ENCODE results near the gene LYPD6B.

The LYPD6B gene

DNA sequence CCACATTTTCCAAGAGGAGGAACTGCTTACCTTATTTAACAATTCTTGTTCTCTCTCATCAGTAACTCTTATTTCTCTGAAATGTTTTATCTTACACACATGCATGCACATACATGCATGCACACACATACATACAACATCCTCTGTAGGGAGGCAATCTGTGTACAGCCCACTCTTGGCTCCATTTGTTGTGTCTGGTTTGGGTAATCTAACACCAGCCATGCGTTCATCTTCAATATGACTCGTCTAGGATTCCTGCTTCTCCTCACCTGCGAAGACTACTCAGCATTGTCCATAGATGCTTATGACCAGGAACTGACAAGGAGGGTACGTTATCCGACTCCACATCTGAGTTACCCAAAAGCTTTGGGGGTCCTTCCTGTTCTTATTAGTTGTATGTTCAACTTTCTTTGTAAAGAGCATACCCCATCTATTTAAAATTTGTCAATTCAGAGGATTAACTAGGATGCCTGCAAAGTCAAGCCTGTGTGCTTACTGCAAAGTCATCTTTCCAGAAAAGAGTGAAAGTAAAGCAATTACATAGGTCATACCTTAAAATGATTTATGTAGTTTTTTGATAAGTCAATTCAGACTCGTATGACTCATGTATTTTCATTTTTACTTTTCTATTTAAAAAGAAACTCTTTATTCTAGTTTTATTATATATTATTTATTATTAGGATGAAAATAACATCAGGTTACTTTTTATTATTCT, 18.2 kb downstream of the LYPD6B start:
- DNase-seq (ENCODE audit: extremely low read depth, low read depth): no peak
- TF ChIP-seq, protein P1, sequence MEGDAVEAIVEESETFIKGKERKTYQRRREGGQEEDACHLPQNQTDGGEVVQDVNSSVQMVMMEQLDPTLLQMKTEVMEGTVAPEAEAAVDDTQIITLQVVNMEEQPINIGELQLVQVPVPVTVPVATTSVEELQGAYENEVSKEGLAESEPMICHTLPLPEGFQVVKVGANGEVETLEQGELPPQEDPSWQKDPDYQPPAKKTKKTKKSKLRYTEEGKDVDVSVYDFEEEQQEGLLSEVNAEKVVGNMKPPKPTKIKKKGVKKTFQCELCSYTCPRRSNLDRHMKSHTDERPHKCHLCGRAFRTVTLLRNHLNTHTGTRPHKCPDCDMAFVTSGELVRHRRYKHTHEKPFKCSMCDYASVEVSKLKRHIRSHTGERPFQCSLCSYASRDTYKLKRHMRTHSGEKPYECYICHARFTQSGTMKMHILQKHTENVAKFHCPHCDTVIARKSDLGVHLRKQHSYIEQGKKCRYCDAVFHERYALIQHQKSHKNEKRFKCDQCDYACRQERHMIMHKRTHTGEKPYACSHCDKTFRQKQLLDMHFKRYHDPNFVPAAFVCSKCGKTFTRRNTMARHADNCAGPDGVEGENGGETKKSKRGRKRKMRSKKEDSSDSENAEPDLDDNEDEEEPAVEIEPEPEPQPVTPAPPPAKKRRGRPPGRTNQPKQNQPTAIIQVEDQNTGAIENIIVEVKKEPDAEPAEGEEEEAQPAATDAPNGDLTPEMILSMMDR (IDR thresholded peaks at IDR 0.05; ENCODE audit: low read depth, low read length): no peak

DNA sequence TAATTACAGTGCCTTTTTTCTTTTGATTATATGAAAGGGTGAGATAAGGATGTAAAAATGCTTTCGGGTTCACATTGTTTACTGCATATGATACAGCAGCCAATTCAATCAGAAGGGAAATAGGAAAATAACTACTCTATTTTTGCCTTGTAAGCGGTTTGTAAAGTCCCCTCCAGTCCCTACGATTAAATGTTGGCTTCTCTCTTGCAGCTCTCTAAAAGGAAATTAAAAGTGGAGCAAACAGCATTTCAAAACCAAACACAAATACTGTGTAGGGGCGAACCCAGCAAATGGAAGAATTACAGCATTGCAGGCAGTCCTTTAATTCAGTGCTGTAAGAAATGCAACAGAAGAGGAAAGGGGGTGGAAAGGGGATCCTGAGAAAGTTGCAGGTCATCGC, 18.9 kb downstream of the LYPD6B start:
- DNase-seq (ENCODE audit: extremely low read depth, low read depth): no peak
- TF ChIP-seq, protein P1 (IDR thresholded peaks at IDR 0.05; ENCODE audit: low read depth, low read length): no peak

DNA sequence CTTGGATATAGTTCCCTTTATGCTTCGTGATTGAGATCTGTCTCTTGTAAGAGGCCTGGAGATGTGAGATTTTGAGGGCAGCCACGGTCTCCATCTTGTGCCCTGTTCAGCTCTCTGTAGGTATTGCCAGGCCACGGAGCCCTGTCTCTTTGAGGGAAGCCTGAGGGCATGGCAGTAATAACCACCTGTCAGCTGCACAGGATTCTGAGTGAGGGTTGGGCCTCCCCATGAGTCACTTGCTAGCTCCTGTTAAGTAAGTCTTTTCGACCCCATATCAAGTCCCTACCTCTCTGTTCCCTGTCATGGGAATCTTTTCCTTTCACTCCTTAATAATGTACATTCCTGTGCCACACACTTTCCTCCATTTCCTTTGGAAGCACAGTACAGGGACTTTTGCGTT, 20.4 kb downstream of the LYPD6B start:
- TF ChIP-seq, protein P1 (IDR thresholded peaks at IDR 0.05; ENCODE audit: low read depth, low read length): no peak
- DNase-seq (ENCODE audit: extremely low read depth, low read depth): no peak

DNA sequence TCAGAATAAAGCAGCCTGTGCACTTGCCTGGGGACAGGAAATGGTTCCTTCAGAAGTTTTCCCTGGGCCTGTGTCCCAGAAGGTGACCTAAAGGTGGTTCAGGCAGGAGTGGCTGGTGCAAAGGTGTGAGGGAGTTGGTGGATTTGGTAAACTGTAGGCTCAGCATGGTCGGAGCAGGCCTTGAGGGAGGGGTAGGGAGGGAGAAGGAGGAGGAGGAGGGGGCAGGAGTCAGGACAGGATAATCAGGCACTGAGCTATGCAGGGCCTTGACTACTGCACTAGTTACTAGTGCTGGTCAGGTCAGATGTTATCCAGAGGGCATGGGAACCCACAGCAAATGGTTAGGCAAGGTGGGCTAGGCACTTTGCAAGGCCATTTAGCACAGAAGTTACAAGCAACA, 21.3 kb downstream of the LYPD6B start:
- DNase-seq (ENCODE audit: extremely low read depth, low read depth): no peak
- TF ChIP-seq, protein P1 (IDR thresholded peaks at IDR 0.05; ENCODE audit: low read depth, low read length): no peak

DNA sequence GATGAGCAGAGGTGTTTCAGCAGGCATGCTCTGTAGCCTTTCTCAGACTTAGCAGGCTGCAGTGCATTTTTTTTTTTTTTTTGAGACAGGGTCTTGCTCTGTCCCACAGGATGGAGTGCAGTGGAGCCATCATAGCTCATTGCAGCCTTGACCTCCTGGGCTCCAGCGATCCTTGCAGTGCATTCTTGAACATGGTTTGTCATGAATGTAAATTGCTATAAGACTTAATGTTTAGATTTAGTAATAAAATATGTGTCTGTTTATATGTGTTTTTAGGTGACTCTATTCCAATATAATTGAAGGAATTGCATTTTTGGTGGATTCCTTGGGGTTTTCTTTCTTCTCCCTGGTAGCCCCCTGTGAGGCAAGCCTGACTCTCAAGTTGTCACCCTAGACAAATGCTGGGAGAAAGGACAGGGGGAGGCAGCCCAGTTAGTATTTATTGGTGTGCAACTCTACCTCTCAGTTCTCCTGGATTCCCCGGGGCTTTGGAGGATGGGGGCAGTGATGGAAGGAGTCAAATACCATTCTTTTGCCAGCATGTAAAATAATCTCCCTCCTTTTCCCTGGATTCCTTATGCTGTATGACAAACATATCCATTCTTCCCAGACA, 22.7 kb downstream of the LYPD6B start:
- no peak for DNase-seq (ENCODE audit: extremely low read depth, low read depth)
- TF ChIP-seq, protein P1 (IDR thresholded peaks at IDR 0.05; ENCODE audit: low read depth, low read length): no peak

DNA sequence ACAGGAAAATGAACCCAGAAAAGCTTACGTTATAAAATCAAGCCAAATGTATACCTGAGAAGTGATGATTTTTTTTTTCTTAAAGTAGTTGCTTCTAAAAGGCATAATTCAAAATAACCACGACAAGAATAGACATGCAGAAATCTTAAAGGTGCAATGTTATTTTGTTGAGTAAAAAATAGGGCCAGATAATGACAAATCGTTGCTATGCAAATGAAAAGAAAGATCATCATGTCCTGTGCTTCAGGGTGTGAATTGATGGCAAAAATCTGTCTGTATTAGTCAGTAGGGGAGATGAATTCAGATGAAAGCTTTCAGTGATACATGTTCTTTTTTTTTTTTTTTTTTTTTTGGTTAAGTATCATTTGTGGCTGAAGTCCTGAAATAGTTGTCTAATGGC, 24.0 kb downstream of the LYPD6B start:
- TF ChIP-seq, protein P1 (IDR thresholded peaks at IDR 0.05; ENCODE audit: low read depth, low read length): no peak
- DNase-seq (ENCODE audit: extremely low read depth, low read depth): no peak

DNA sequence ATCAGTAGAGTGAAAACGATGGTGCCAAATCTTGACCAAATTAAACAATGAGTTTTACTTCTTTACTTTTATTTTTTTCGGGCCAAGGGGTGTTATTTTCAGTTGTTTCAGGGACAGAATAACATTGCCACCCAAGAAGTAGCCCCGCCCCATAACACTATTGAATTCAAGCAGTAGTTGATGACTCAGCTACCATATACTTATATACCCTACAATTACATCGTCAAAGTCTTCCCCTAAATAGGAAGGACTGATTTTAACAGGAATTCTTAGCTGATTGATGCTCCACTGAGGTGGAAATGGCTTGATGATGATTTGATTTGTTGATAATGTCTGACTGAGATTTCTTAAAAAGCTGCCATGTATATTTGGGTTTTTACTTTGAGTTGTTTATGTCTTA, 24.7 kb downstream of the LYPD6B start:
- TF ChIP-seq, protein P1 (IDR thresholded peaks at IDR 0.05; ENCODE audit: low read depth, low read length): no peak
- DNase-seq (ENCODE audit: extremely low read depth, low read depth): no peak

Data from AG09319 (cell line).